ENCODE data around the gene INS. TPM values are rescaled to one million over a fixed set of nuclear protein-coding genes. Genes with fewer than 3 reads are reported as not detected.

The INS gene
- not detected for total RNA-seq

DNA sequence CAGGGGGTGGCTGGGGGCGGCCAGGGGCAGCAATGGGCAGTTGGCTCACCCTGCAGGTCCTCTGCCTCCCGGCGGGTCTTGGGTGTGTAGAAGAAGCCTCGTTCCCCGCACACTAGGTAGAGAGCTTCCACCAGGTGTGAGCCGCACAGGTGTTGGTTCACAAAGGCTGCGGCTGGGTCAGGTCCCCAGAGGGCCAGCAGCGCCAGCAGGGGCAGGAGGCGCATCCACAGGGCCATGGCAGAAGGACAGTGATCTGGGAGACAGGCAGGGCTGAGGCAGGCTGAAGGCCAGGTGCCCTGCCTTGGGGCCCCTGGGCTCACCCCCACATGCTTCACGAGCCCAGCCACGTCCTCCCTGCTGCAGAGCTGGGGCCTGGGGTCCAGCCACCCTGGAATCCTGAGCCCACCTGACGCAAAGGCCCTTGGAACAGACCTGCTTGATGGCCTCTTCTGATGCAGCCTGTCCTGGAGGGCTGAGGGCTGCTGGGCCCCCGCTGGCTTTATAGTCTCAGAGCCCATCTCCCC, at the start of gene INS:
Gene INS (minus strand): TSS at position 474 of the 524 bp plus-strand sequence. CDS start 238 bp downstream, at position 236.
- no peak for DNase-seq (ENCODE audit: low read depth in 2 of 3, low spot score in 2 of 3)

DNA sequence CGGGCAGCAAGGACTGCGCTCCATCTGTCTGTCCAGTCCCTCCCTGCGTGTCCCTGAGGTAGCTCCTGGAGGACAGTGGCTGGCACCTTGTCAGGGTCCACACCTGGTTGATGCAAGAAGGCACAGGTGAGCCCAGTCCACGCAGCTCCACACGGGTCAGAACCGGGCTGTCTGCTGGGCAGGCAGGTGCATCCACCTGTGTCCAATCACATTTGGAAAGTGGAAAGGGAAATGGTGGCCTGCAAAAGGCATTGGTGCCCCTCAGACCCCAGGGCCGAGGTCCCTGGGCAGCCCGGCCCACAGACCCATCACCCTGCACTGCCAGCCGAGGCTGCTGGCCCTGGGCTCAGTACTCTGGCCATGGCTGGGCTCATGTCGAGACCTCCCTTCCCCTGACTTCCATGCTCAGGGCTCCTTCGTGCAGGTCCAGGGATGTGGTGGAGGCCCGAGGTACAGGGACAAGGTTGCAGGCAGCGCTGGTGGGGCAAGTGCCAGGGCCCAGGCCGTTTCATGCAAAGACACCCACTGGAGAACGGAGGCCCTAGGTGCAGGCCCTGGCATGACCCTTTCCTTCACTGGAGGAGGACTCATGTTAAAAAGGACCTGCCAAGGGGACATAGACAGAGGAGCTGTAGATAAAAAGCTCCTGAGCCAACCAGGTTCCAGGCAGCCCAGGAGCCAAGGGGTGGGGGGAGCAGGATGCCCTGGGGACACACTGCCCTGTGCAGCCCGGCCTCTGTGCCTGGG, 49.5 kb upstream of the INS start:
- DNase-seq (ENCODE audit: low read depth in 2 of 3, low spot score in 2 of 3) = no peak

GRCh38 chr11:2209900-2210321, 48.9 kb upstream of the INS start:
- DNase-seq (ENCODE audit: low read depth in 2 of 3, low spot score in 2 of 3) = no peak

DNA sequence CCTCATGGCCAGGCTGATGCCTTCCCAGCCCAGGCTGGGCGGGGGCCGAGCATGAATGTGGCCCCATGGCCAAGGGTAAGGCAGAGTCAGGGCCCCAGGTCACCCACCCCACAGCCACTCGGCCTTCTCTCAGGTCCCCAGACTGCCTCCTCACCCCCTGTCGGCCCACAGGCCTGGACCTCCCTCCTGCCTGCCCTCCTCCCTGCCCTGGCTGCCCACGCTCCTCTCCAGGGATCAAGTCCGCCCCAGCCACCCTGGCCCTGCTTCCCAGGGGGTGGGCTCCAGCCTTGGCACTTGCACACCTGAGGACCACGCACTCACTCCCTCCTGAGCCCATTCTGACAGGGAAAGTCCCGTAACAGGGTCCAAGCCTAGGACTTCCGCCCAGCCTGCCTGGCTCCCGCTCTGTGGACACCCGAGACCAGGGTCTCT, 48.4 kb upstream of the INS start:
- DNase-seq (ENCODE audit: low read depth in 2 of 3, low spot score in 2 of 3) = no peak

DNA sequence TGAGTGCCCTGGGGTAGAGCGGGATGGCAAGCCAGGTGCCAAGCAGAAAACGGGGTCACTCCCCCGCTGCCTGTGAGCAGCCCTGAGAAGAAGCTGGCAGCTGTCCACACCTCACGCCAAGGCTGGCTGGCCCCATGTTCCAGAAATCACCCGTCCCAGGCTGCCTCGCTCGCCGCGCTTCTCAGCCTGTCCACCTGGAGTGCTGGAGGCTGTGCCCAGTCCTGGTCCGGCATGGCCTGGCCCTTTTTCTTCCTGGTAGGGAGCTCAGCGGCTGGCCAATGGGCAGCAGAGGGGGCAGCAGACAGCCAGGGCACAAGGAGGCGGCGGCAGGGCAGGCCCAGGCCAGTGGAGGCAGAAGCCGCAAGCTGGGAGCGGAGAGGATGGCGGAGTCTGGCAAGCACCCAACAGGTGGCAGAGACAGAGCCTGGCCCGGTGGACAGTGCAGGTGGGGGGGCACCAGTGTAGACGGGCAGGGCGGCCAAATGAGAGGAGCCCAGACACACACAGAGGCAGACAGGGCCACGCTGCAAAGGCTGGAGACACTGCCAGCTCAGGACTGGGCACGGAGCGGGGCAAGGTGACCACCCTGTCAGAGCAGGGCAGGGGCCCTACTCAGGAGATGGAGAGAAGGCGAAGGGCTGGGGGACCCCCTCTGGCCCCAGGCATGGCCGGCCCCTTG, 47.8 kb upstream of the INS start:
- DNase-seq (ENCODE audit: low read depth in 2 of 3, low spot score in 2 of 3) = no peak

DNA sequence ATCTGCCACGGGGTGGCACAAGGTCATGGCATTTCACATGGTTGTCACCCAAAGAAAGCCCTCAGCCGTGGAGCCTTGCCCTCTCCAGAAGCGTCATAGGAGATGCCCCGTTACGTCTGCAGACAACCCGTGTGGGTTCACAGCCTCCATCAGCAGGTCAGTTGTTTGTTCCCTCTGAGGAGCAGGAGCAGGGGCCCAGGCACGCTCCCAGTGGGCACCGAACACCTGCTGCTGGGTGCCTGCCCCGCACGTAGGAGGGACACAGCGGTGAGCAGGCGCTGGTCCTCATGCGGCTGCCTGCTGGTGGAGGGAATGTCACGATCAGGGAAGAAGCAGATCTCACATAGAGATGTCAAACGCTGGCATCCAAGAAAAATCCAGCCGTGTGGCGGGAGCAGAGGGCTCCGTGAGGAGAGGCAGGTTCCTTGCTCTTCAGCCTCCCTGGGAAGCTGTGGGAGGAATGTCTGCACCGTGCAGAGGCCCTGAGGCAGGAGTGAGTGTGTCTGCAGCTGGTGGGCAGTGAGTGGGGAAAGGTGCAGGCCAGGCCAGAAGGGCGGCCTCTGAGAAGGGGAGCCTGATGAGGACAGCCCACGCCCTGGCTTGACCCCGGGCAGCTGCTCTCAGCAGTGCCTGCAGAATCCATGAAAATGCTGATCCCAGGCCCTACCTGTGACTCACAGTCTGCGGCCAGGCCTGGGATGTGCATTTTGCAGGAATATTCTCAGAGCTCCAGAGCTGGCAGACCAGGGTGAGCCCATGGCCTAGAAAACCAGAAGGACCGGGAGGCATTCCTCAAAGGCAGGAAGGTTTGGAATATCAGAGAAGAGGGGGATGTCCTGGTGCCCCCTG, 47.0 kb upstream of the INS start:
- DNase-seq (ENCODE audit: low read depth in 2 of 3, low spot score in 2 of 3) = no peak

GRCh38 chr11:2207212-2207611, 46.2 kb upstream of the INS start:
- DNase-seq (ENCODE audit: low read depth in 2 of 3, low spot score in 2 of 3) = no peak

- no peak for DNase-seq (ENCODE audit: low read depth in 2 of 3, low spot score in 2 of 3)
These were observed 45.1 kb upstream of the INS start for GRCh38 chr11:2205981-2206690.

- DNase-seq (ENCODE audit: low read depth in 2 of 3, low spot score in 2 of 3) = no peak
These were observed 44.3 kb upstream of the INS start for GRCh38 chr11:2205214-2205720.

DNA sequence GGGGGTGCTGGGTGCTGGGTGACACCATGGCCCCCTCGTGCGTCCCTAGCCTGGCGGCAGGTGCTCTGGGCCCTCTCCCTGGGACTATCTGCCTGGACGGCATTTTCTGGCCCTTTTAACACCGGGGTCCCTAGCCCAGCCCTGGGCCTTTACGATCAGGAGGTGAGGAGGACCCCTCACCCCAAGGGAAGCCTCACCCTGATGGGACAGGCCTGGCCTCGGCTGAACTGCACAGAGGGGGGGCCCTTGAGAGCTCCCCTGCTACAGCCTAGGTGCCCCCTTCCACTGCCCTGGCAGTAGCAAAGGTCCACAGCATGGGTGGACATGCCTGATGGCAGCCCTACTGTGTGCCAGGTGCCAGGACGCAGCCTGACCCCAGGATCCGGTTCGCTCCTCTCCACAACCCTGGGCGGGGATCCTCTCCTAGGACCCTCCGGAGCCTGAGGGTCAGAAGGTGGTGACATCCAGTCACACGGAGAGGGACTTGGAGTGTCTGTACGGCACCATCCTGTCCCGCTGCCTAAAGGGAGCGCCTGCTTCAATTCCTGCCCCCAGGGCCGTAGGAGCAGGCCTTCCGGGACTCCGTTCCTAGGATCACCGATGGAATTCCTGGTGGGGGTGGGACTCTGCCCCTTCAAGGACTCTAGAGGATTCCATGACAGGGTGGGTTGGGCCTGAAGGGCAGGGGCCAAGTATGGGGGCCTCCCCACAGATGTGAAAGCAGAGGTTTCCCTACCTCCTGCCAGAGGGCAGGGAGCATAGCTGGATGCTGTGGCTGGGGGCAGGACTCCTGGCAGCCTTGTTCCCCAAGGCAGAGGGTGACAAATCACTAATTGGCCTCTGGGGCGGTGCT, 43.6 kb upstream of the INS start:
- DNase-seq (ENCODE audit: low read depth in 2 of 3, low spot score in 2 of 3) = no peak

- no peak for DNase-seq (ENCODE audit: low read depth in 2 of 3, low spot score in 2 of 3)
These were observed 42.6 kb upstream of the INS start for GRCh38 chr11:2203440-2204259.

- no peak for DNase-seq (ENCODE audit: low read depth in 2 of 3, low spot score in 2 of 3)
These were observed 42.0 kb upstream of the INS start for GRCh38 chr11:2202900-2203439.

DNA sequence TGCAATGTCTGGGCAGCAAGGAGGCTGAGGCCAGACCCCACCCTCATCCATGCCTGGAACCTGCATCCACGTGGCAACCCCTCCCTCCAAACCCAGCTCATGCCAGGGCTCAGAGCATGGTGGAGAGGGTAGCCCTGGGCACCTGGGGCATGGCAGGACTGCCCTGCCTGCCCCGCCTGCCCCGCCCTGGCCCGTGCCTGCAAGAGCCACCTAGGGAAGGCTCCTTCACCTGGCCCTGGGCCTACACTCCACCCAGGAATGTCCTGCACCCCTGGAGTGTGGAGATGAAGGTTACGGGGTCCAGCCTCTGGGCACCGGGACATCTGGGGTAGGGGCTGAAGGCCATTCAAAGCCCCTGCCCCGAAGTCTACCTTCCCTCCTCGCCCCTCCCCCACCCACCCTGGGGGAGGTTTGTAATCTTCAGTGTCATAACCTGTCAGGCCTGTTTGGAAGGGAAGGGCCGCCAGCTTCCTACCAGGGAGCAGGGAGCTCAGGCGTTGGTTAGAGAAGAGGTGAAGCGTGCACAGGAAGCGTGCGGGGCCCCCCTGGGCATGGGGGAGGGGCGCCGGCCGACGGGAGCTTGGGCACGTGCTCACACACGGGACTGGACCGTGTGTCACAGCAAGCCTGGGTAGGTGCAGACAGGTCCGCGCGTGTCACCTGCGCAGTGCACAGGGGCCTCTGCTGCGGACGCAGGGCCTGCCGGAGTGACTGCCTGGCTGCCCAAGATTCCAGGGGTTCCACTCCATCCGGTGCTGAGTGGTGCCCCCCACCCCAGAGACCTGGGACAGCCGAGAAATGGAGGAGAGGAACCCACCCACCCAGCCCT, 41.3 kb upstream of the INS start:
- DNase-seq (ENCODE audit: low read depth in 2 of 3, low spot score in 2 of 3) = no peak

DNA sequence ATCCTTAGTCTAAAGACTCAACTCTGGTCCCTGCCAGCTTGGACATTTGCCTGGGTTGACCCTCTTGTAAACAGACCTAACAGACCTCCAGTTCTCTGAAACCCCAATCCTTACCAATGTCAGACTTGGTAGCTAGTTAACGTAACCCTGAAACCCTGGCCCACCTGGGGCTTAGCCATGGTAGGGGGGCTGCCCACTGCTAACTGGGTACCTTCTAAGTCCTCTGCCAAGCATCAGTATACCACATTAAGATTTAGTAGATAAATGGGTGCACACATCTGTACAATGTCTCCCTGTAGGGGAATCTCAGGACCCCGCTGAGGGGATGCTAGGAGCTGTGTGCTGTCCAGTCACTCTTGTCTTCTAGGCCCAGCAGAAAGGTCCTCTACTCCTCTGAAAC, 40.5 kb upstream of the INS start:
- DNase-seq (ENCODE audit: low read depth in 2 of 3, low spot score in 2 of 3) = no peak

GRCh38 chr11:2200957-2201519, 40.0 kb upstream of the INS start:
- no peak for DNase-seq (ENCODE audit: low read depth in 2 of 3, low spot score in 2 of 3)

- DNase-seq (ENCODE audit: low read depth in 2 of 3, low spot score in 2 of 3) = no peak
These were observed 39.5 kb upstream of the INS start for GRCh38 chr11:2200536-2200935.

Measured in hematopoietic multipotent progenitor cell (in vitro differentiated cells).